HG03159 (cell line): ENCODE measurements around the gene FZD4.
A peak's percentile ranks its signal among the peaks of the same experiment; 100 is the strongest.
"Not testable (repeated sequence)": the region's sequence is repeated elsewhere in the genome, so short reads cannot be mapped to it uniquely, and the experiment has no call there.

ENCODE experiments used
- ATAC-seq: cut with Tn5 transposase; IDR thresholded peaks from one replicate; pipeline ENCODE4 v1.9.1; 2021; ENCODE audit warnings: mild to moderate bottlenecking, moderate library complexity; ENCODE audit not compliant: unreplicated experiment

The FZD4 gene

GRCh38 chr11:86977441-86978050, 22.4 kb upstream of the FZD4 start:
- ATAC-seq, result no peak

DNA sequence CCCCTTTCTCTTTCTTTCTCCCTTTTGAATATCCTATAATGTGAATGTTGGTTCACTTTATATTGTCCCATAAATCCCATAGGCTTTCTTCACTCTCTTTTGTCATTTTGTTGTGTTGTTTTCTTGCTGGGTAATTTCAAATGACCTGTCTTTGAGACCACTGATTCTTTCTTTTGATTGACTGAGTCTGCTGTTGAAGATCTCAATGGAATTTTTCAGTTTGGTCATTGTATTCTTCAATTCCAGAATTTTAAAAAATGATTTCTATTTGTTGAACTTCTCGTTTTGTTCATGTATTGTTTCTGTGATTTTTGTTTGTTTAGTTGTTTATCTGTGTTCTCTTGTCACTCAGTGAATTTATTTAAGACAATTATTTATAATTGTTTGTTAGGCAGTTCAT, 17.5 kb upstream of the FZD4 start:
- no peak for ATAC-seq

GRCh38 chr11:86969258-86969657, 14.1 kb upstream of the FZD4 start:
- ATAC-seq, result no peak

DNA sequence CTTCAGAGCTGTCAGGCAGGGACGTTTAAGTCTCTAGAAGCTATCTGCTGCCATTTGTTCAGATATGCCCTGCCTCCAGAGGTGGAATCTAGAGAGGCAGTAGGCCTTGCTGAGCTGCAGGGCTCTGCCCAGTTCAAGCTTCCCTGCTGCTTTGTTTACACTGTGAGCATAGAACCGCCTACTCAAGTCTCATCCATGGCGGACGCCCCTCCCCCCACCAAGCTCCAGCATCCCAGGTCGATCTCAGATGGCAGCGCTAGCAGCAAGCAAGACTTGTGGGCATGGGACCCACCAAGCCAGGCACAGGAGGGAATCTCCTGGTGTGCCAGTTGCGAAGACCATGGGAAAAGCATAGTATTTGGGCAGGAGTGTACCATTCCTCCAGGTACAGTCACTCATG, 12.4 kb upstream of the FZD4 start:
- not testable (repeated sequence) for ATAC-seq

DNA sequence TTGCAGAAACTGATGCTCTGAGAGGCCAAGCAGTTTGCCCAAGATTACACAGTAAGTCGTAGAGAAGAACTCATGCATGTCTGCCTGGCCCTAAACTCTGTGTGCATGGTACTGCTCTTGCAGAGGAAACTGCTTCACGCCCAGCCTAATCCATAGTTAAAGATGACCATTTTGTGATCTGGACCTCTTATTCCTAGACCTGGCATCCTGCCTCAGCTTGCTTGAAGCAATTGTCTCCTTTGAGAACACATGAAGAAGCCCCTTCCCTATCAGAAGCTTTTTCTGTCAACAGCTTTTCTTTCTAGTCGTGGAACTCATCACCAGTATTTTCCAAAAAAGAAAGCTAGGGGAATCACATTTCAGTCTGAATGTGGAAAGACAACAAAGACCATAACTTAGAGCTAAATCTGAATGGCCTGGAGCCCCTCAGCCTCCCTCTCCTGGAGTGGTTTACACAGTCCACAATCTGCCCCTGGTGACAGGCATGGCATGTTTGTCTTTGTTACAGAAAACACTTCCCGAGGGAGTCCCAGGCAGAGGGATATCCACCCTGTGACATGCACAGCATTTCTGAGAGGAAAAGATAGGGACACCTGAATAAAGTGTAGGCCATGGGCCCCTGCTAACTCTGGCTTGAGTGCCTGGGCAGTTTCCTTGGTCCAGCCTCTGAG, 2.9 kb upstream of the FZD4 start:
- ATAC-seq, result no peak

- ATAC-seq, result no peak
Measured at GRCh38 chr11:86956905-86957195, 1.7 kb upstream of the FZD4 start.

DNA sequence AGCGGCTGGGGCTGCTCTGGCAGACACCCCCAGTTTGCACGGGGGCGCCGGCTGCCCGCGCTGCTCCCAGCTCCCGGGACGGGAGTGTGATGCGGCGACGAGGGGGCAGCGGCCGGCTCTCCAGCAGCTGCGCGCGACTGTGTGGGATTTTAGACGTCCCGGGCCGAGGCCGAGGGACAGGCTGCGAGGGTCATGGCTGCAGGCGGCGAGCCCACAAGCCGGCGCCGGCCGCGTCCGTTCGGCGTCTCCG, 159 bp downstream of the FZD4 start:
- ATAC-seq, result peak; percentile 12

- peak; percentile 10 for ATAC-seq
Measured at GRCh38 chr11:86954269-86955110, 705 bp downstream of the FZD4 start.

DNA sequence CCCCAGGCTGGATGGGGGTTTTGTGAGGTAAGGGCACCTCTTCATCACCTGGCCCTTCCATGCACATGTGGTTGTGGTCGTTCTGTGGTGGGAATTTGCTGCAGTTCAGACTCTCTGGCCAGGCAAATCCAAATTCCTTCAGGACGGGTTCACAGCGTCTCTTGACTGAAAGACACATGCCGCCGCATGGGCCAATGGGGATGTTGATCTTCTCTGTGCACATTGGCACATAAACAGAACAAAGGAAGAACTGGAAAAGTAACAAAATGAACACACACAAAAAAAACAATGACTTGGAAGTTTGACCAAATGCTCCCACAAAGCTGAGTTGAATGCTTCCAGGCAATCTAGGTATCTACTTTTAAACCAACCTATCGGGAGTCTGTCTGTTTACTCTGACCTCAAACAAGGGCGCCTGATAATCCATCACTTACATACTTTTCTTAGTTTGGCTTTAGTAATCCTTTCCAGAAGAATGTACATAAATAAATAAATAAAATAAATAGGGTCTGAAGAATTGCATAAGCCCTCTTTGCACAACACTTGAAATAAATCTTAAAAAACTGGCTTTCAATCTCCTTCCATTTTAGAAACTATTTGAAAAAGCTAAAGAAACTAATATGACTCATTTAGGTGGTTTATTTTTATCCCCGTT, 2.8 kb downstream of the FZD4 start:
- ATAC-seq, result no peak

DNA sequence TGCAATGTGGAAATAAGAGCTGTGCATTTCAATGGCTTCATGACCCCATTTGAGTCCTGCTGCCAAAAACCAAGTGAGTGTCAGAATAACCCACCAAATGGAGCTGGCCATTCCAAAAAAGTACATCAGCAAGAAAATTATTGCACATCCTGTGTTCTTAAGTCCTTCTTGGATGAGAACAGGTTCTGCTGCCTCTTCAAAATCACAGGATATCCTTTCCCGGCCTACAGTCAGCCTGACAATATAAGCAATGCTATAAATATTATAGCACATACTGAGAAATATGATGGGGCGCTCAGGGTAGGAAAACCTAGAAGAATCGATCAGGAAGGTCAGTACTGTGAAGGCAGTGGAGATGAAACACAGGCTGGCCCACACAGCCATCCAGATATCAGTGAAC, 3.5 kb downstream of the FZD4 start:
- ATAC-seq, result no peak

GRCh38 chr11:86950661-86950995, 4.6 kb downstream of the FZD4 start:
- ATAC-seq, result no peak

DNA sequence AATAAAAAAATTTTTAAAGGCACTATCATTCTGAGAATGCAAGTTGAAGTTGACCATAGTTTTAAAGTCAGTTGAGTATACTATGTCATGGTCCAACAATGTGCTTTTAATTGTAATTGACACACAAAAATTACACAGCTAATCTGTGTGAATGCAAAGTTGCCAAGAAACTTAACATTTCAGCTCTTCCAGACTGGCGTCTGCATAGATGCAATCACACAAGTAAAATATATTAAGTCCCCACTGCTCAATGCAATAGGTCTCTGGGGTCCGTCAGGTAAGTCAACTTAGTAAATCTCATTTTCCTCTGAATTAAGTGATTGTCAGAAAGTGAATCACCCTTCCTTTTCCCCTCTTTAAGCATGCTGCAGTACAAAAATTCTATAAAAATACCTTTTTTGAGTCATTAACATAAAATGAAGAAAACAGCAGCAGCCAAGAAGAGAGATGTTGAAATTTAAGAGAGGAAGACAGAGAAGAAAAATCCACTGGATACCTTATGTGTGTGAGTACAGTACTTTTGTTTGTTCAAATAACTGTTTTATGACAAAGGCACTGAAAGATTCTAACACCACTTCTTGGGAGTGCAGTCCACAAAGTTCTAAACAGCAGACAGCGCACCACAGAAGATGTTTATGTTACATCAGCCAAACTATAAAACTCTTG, 5.1 kb downstream of the FZD4 start:
- ATAC-seq, result no peak

GRCh38 chr11:86948733-86949132, 6.5 kb downstream of the FZD4 start:
- no peak for ATAC-seq

DNA sequence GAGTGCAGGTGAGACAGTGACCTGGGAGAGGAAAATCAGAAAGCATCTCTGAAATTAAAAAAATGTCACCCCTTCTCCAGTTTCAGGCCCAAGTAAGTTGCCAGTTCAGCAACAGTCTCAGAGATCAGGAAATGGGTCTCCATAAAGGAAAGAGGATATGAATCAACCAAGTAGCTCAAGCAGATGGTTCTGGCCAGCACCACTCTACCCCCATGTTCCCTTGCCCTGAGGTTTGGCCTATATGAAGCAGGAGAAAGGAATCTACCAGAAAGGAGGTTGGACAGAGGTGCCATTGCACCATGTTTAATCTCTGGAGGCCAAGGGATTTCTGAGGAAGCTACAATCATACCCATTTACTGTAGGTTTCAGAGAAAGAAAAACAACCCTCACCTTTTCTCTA, 7.7 kb downstream of the FZD4 start:
- no peak for ATAC-seq

- ATAC-seq, result not testable (repeated sequence)
Measured at GRCh38 chr11:86943505-86943904, 11.7 kb downstream of the FZD4 start.

GRCh38 chr11:86941871-86942599, 13.2 kb downstream of the FZD4 start:
- no peak for ATAC-seq

- ATAC-seq, result no peak
Measured at GRCh38 chr11:86941077-86941870, 13.9 kb downstream of the FZD4 start.

GRCh38 chr11:86940122-86940777, 14.9 kb downstream of the FZD4 start:
- no peak for ATAC-seq
